IMR-90 (cell line): ENCODE results near the gene PIK3CB.

Source experiments
- CHD1 ChIP-seq: IDR thresholded peaks from 2 replicates; pipeline ENCODE4 v1.6.1; 2012; ENCODE audit warnings: low read depth, low read length, improper control_type of control experiment
- MAZ ChIP-seq: IDR thresholded peaks from 2 replicates; pipeline ENCODE4 v1.6.1; 2012; ENCODE audit warnings: low read depth, mild to moderate bottlenecking, low read length, improper control_type of control experiment, moderate library complexity, borderline replicate concordance
- MXI1 ChIP-seq: IDR thresholded peaks from 2 replicates; pipeline ENCODE4 v1.6.1; 2012; ENCODE audit warnings: low read depth, mild to moderate bottlenecking, low read length, moderate library complexity, borderline replicate concordance
- NFE2L2 ChIP-seq: fragments of 150-350 bp; IDR thresholded peaks from 2 replicates; pipeline ENCODE4 v1.6.1; 2016; ENCODE audit warnings: low read depth, mild to moderate bottlenecking, low read length
- POLR2A ChIP-seq: IDR thresholded peaks from 2 replicates; pipeline ENCODE4 v1.6.1; 2012; ENCODE audit warnings: mild to moderate bottlenecking, low read depth, low read length
- RAD21 ChIP-seq: IDR thresholded peaks from 2 replicates; pipeline ENCODE4 v1.6.1; 2012; ENCODE audit warnings: low read length, improper control_type of control experiment
- RFX5 ChIP-seq: IDR thresholded peaks from 2 replicates; pipeline ENCODE4 v1.8.0; 2012; ENCODE audit warnings: low read depth, mild to moderate bottlenecking, low read length, moderate library complexity
- SMC3 ChIP-seq: fragments of 150-350 bp; IDR thresholded peaks from 2 replicates; pipeline ENCODE4 v1.6.1; 2016; ENCODE audit warnings: low read depth, mild to moderate bottlenecking, antibody characterized with exemption, low read length, moderate library complexity
- TF ChIP-seq, protein P1 (sequence below): conservative IDR thresholded peaks from 2 replicates; pipeline ENCODE4 v1.5.1; 2012; ENCODE audit warnings: mild to moderate bottlenecking, low read depth, low read length, improper control_type of control experiment
- TF ChIP-seq, protein P2 (sequence below): fragments of 150-350 bp; IDR thresholded peaks from 2 replicates; pipeline ENCODE4 v1.6.1; 2017; ENCODE audit warnings: mild to moderate bottlenecking, antibody characterized with exemption, low read length, low read depth

DNA sequence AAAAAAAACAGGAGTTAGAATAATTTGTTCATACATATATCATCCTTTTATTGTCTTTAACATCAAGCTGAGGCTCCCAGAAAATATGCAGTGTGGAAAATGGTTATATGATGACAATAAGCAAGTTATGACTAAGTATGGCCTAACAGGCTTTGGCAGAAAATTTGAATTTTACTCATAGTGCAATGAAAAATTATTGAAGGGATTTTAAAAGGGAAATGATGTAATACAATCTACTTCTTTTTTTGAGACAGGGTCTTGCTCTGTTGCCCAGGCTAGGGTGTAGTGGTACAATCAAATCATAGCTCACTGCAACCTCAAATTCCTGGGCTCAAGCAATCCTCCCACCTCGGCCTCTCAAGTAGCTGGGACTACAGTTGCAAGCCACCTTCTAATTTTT lies 147.5 kb downstream of the PIK3CB start:
- TF ChIP-seq MXI1 (no peak), POLR2A (no peak), CHD1 (no peak), SMC3 (no peak), RFX5 (no peak), RAD21 (no peak), NFE2L2 (no peak), MAZ (no peak)
- TF ChIP-seq, protein P1, sequence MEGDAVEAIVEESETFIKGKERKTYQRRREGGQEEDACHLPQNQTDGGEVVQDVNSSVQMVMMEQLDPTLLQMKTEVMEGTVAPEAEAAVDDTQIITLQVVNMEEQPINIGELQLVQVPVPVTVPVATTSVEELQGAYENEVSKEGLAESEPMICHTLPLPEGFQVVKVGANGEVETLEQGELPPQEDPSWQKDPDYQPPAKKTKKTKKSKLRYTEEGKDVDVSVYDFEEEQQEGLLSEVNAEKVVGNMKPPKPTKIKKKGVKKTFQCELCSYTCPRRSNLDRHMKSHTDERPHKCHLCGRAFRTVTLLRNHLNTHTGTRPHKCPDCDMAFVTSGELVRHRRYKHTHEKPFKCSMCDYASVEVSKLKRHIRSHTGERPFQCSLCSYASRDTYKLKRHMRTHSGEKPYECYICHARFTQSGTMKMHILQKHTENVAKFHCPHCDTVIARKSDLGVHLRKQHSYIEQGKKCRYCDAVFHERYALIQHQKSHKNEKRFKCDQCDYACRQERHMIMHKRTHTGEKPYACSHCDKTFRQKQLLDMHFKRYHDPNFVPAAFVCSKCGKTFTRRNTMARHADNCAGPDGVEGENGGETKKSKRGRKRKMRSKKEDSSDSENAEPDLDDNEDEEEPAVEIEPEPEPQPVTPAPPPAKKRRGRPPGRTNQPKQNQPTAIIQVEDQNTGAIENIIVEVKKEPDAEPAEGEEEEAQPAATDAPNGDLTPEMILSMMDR = no peak
- TF ChIP-seq, protein P2, sequence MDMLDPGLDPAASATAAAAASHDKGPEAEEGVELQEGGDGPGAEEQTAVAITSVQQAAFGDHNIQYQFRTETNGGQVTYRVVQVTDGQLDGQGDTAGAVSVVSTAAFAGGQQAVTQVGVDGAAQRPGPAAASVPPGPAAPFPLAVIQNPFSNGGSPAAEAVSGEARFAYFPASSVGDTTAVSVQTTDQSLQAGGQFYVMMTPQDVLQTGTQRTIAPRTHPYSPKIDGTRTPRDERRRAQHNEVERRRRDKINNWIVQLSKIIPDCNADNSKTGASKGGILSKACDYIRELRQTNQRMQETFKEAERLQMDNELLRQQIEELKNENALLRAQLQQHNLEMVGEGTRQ = no peak
